GM21576 (cell line): ENCODE results near the gene ST7.

Experiments
- ATAC-seq: cut with Tn5 transposase; IDR thresholded peaks from one replicate; pipeline ENCODE4 v1.9.1; 2021; ENCODE audit warnings: mild to moderate bottlenecking, moderate library complexity; ENCODE audit not compliant: unreplicated experiment

ST7 gene

GRCh38 chr7:117250245-117250644 lies 296.9 kb downstream of the ST7 start:
- no peak for ATAC-seq

- no peak for ATAC-seq
Measured at GRCh38 chr7:117250801-117251200, 297.5 kb downstream of the ST7 start.

GRCh38 chr7:117251687-117252086 lies 298.4 kb downstream of the ST7 start:
- ATAC-seq, result peak; percentile 58

- no peak for ATAC-seq
Measured at GRCh38 chr7:117259615-117260014, 306.3 kb downstream of the ST7 start.

- ATAC-seq, result no peak
Measured at GRCh38 chr7:117262546-117262945, 309.2 kb downstream of the ST7 start.

GRCh38 chr7:117264716-117265115 lies 311.4 kb downstream of the ST7 start:
- no peak for ATAC-seq

GRCh38 chr7:117269417-117269816 lies 316.1 kb downstream of the ST7 start:
- no peak for ATAC-seq

- no peak for ATAC-seq
Measured at GRCh38 chr7:117269886-117270285, 316.6 kb downstream of the ST7 start.

- ATAC-seq, result no peak
Measured at GRCh38 chr7:117270371-117270770, 317.1 kb downstream of the ST7 start.

GRCh38 chr7:117271566-117271965 lies 318.3 kb downstream of the ST7 start:
- ATAC-seq, result no peak

GRCh38 chr7:117272017-117272759 lies 318.9 kb downstream of the ST7 start:
- ATAC-seq, result no peak

- no peak for ATAC-seq
Measured at GRCh38 chr7:117273325-117273724, 320.0 kb downstream of the ST7 start.

GRCh38 chr7:117273814-117274225 lies 320.5 kb downstream of the ST7 start:
- ATAC-seq, result no peak

GRCh38 chr7:117274951-117275350 lies 321.6 kb downstream of the ST7 start:
- ATAC-seq, result no peak

GRCh38 chr7:117277576-117277975 lies 324.3 kb downstream of the ST7 start:
- ATAC-seq, result no peak

GRCh38 chr7:117278040-117278439 lies 324.7 kb downstream of the ST7 start:
- no peak for ATAC-seq

- ATAC-seq, result no peak
Measured at GRCh38 chr7:117279203-117279602, 325.9 kb downstream of the ST7 start.
